ENCODE data around the gene TACC2.

Gene TACC2

DNA sequence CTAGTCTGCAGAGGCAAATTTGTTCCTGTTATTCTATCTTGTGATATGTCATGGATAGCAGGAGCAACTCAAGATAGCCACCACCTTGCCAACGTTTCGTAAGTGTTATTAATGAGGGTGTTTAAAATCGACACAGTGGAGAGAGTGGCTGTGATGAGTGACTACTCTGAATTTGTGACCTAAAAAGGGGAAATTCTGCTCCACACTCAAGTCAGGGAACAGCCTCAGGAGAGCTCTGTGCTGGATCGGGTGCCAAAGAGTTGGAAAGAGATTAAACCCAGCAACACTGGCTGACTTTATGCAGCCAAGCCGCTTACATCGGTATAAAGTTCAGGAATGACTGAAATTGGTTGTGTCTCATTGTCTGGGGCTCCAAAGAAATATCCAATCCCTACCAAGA lies 9.5 kb downstream of the TACC2 start:
- Histone ChIP-seq H3K4me2 (ENCODE audit: low read depth, low read length, poor library complexity, severe bottlenecking) (no peak overlapping the region), H3K36me3 (ENCODE audit: low read length) (no peaks in the 10 kb centered on the region), H3K9me2 (replicated peaks; ENCODE audit: insufficient read depth, low read length) (no peaks in the 10 kb centered on the region), H2AFZ (ENCODE audit: low read depth, low read length, severe bottlenecking) (no peak overlapping the region), H3K27ac (ENCODE audit: low read depth, low read length) (no peak overlapping the region), H3K27me3 (ENCODE audit: low read length) (no peaks in the 10 kb centered on the region), H3K9me3 (ENCODE audit: insufficient read depth, low read length) (no peaks in the 10 kb centered on the region), H3K9ac (ENCODE audit: low read length) (no peak overlapping the region), H4K20me1 (ENCODE audit: low read depth, low read length) (no peaks in the 10 kb centered on the region), H3K4me3 (ENCODE audit: insufficient read depth, low read length, poor library complexity, severe bottlenecking) (no peak overlapping the region), H3F3A (ENCODE audit: insufficient read depth) (no peaks in the 10 kb centered on the region), H3K79me2 (ENCODE audit: insufficient read depth, low read length) (no peaks in the 10 kb centered on the region)
- no peak for TF ChIP-seq EZH2phosphoT487 (conservative IDR thresholded peaks at IDR 0.05; ENCODE audit: low read length)
- TF ChIP-seq, protein P1, sequence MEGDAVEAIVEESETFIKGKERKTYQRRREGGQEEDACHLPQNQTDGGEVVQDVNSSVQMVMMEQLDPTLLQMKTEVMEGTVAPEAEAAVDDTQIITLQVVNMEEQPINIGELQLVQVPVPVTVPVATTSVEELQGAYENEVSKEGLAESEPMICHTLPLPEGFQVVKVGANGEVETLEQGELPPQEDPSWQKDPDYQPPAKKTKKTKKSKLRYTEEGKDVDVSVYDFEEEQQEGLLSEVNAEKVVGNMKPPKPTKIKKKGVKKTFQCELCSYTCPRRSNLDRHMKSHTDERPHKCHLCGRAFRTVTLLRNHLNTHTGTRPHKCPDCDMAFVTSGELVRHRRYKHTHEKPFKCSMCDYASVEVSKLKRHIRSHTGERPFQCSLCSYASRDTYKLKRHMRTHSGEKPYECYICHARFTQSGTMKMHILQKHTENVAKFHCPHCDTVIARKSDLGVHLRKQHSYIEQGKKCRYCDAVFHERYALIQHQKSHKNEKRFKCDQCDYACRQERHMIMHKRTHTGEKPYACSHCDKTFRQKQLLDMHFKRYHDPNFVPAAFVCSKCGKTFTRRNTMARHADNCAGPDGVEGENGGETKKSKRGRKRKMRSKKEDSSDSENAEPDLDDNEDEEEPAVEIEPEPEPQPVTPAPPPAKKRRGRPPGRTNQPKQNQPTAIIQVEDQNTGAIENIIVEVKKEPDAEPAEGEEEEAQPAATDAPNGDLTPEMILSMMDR (IDR thresholded peaks at IDR 0.05; ENCODE audit: insufficient read depth, low read length, poor library complexity, severe bottlenecking) = no peak

DNA sequence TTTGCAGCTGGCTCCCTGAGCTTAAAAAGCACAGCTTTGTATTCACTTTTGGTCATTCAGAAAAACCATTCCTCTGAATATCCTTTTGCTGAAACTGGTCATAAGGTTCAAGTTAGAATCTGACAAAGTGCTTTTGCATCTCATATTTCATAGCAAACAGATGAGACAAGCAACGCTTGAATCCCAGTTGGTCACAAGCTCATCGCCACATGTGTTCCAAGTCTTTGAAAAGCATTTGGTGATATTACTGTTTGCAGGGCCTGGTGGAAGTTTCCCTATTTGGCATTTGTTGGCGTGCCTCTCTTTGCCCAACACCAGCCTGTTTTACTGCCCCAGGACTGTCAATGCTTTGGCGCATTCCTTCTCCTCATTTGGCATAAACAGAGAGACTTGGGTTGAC lies 10.3 kb downstream of the TACC2 start:
- Histone ChIP-seq H3K4me3 (ENCODE audit: insufficient read depth, low read length, poor library complexity, severe bottlenecking) (no peak overlapping the region), H2AFZ (ENCODE audit: low read depth, low read length, severe bottlenecking) (no peak overlapping the region), H4K20me1 (ENCODE audit: low read depth, low read length) (no peaks in the 10 kb centered on the region), H3K36me3 (ENCODE audit: low read length) (no peaks in the 10 kb centered on the region), H3K9me2 (replicated peaks; ENCODE audit: insufficient read depth, low read length) (no peaks in the 10 kb centered on the region), H3K27ac (ENCODE audit: low read depth, low read length) (no peak overlapping the region), H3K79me2 (ENCODE audit: insufficient read depth, low read length) (no peaks in the 10 kb centered on the region), H3K9ac (ENCODE audit: low read length) (no peak overlapping the region), H3K27me3 (ENCODE audit: low read length) (no peaks in the 10 kb centered on the region), H3F3A (ENCODE audit: insufficient read depth) (no peaks in the 10 kb centered on the region), H3K4me2 (ENCODE audit: low read depth, low read length, poor library complexity, severe bottlenecking) (no peak overlapping the region), H3K9me3 (ENCODE audit: insufficient read depth, low read length) (no peaks in the 10 kb centered on the region)
- TF ChIP-seq, protein P1 (IDR thresholded peaks at IDR 0.05; ENCODE audit: insufficient read depth, low read length, poor library complexity, severe bottlenecking) = no peak
- TF ChIP-seq EZH2phosphoT487 (conservative IDR thresholded peaks at IDR 0.05; ENCODE audit: low read length) = no peak

DNA sequence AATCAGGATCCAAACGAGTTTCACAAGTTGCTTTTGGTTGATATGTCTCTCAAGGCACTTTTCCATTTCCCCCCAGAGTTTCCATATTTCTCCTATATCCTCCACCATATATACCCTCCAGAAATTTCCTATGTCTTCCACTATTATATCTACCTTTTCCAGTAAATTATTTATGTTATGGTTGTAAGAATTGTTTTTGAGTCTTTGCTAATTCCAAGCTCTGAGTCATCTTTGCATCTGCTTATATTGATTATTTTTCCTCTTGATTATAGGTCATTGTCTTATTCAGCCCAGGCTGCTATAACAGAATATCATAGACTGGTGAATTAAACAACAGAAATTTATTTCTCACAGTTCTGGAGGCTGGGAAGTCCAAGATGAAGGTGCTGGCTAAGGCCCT lies 12.7 kb downstream of the TACC2 start:
- H3K27me3 ChIP-seq (ENCODE audit: low read length) = no peaks in the 10 kb centered on the region
- no peak overlapping the region for H2AFZ ChIP-seq (ENCODE audit: low read depth, low read length, severe bottlenecking)

More for the DNA sequence above, 12.7 kb downstream of the TACC2 start:
- Histone ChIP-seq H3K4me2 (ENCODE audit: low read depth, low read length, poor library complexity, severe bottlenecking) (no peak overlapping the region), H3K4me3 (ENCODE audit: insufficient read depth, low read length, poor library complexity, severe bottlenecking) (no peak overlapping the region), H3K36me3 (ENCODE audit: low read length) (no peaks in the 10 kb centered on the region), H3F3A (ENCODE audit: insufficient read depth) (no peaks in the 10 kb centered on the region), H3K9me3 (ENCODE audit: insufficient read depth, low read length) (no peaks in the 10 kb centered on the region), H3K27ac (ENCODE audit: low read depth, low read length) (no peak overlapping the region), H4K20me1 (ENCODE audit: low read depth, low read length) (no peaks in the 10 kb centered on the region), H3K79me2 (ENCODE audit: insufficient read depth, low read length) (no peaks in the 10 kb centered on the region), H3K9ac (ENCODE audit: low read length) (no peak overlapping the region), H3K9me2 (replicated peaks; ENCODE audit: insufficient read depth, low read length) (no peaks in the 10 kb centered on the region)
- TF ChIP-seq, protein P1 (IDR thresholded peaks at IDR 0.05; ENCODE audit: insufficient read depth, low read length, poor library complexity, severe bottlenecking) = no peak
- TF ChIP-seq EZH2phosphoT487 (conservative IDR thresholded peaks at IDR 0.05; ENCODE audit: low read length) = no peak
